DOHH2 (cell line): ENCODE data around the gene PAGE2B.
"Not testable (repeated sequence)": the region's sequence is repeated elsewhere in the genome, so short reads cannot be mapped to it uniquely, and the experiment has no call there.

Experiments used
- H3F3A ChIP-seq: fragments of 200-600 bp; sonication (generic), shearing (Covaris generic); 2 replicates; pipeline ENCODE4 v1.6.0; 2016; ENCODE audit warnings: antibody characterized with exemption, mild to moderate bottlenecking; ENCODE audit not compliant: control insufficient read depth, insufficient read depth
- H3K27ac ChIP-seq: fragments of 200-600 bp; sonication (generic); 2 replicates; pipeline ENCODE4 v1.5.1; 2014; ENCODE audit warnings: low read depth, mild to moderate bottlenecking, low read length, moderate library complexity
- H3K27me3 ChIP-seq: fragments of 200-600 bp; sonication (generic); 2 replicates; pipeline ENCODE4 v1.6.1; 2014; ENCODE audit warnings: mild to moderate bottlenecking, low read length, mixed read lengths; ENCODE audit not compliant: control insufficient read depth
- H3K36me3 ChIP-seq: fragments of 200-600 bp; sonication (generic); 2 replicates; pipeline ENCODE4 v1.6.1; 2014; ENCODE audit warnings: mild to moderate bottlenecking, low read length, moderate library complexity, mixed read lengths; ENCODE audit not compliant: control insufficient read depth
- H3K4me1 ChIP-seq: fragments of 200-600 bp; sonication (generic); 2 replicates; pipeline ENCODE4 v1.6.1; 2014; ENCODE audit warnings: mild to moderate bottlenecking, low read length, mixed read lengths; ENCODE audit not compliant: control insufficient read depth
- H3K4me2 ChIP-seq: fragments of 200-600 bp; sonication (generic); 2 replicates; pipeline ENCODE4 v1.6.0; 2014; ENCODE audit warnings: mild to moderate bottlenecking, low read length, moderate library complexity
- H3K4me3 ChIP-seq: fragments of 200-600 bp; sonication (generic); 2 replicates; pipeline ENCODE4 v1.5.1; 2014; ENCODE audit warnings: mild to moderate bottlenecking, low read length, mixed read lengths
- H3K79me2 ChIP-seq: fragments of 200-600 bp; sonication (generic); 2 replicates; pipeline ENCODE4 v1.6.1; 2014; ENCODE audit warnings: mild to moderate bottlenecking, low read length, mixed read lengths; ENCODE audit not compliant: control insufficient read depth
- H3K9me2 ChIP-seq: fragments of 200-600 bp; sonication (generic); replicated peaks from 2 replicates; pipeline ENCODE4 v1.6.1; 2014; ENCODE audit warnings: mild to moderate bottlenecking, low read length, mixed read lengths; ENCODE audit not compliant: control insufficient read depth
- H3K9me3 ChIP-seq: fragments of 200-600 bp; sonication (generic); 2 replicates; pipeline ENCODE4 v1.6.1; 2014; ENCODE audit warnings: antibody characterized with exemption, low read length, mixed read lengths; ENCODE audit not compliant: control insufficient read depth, insufficient read depth
- H4K20me1 ChIP-seq: fragments of 200-600 bp; sonication (generic); 2 replicates; pipeline ENCODE4 v1.6.0; 2014; ENCODE audit warnings: low read depth, mild to moderate bottlenecking, antibody characterized with exemption, low read length, moderate library complexity; ENCODE audit not compliant: control insufficient read depth, insufficient read depth
- CTCF ChIP-seq: fragments of 200-600 bp; sonication (generic); IDR thresholded peaks from one replicate; pipeline ENCODE4 v1.5.1; 2014; ENCODE audit warnings: antibody characterized with exemption, mild to moderate bottlenecking, low read depth, low read length; ENCODE audit not compliant: poor library complexity, severe bottlenecking
- EZH2phosphoT487 ChIP-seq: fragments of 200-600 bp; sonication (generic); IDR thresholded peaks from 2 replicates; pipeline ENCODE4 v1.6.1; 2017; ENCODE audit warnings: borderline replicate concordance, mild to moderate bottlenecking, antibody characterized with exemption, low read length, moderate library complexity, mixed read lengths

PAGE2B gene

GRCh38 chrX:55056820-55057674 lies 17.8 kb upstream of the PAGE2B start:
- TF ChIP-seq EZH2phosphoT487 (no peak), CTCF (no peak)
- H3K4me1 ChIP-seq, result peaks cover 5% of the 10 kb centered on the region; the same call in 1 of the 2 replicates
- H3K79me2 ChIP-seq, result no peaks in the 10 kb centered on the region
- peak overlapping the region; percentile 16 for H3K4me2 ChIP-seq
- no peaks in the 10 kb centered on the region for H3K36me3 ChIP-seq
- no peaks in the 10 kb centered on the region for H3F3A ChIP-seq
- H3K4me3 ChIP-seq, result no peak overlapping the region
- no peak overlapping the region for H3K27ac ChIP-seq
- no peaks in the 10 kb centered on the region for H3K9me3 ChIP-seq
- H3K27me3 ChIP-seq, result no peaks in the 10 kb centered on the region
- no peaks in the 10 kb centered on the region for H3K9me2 ChIP-seq
- H4K20me1 ChIP-seq, result no peaks in the 10 kb centered on the region

DNA sequence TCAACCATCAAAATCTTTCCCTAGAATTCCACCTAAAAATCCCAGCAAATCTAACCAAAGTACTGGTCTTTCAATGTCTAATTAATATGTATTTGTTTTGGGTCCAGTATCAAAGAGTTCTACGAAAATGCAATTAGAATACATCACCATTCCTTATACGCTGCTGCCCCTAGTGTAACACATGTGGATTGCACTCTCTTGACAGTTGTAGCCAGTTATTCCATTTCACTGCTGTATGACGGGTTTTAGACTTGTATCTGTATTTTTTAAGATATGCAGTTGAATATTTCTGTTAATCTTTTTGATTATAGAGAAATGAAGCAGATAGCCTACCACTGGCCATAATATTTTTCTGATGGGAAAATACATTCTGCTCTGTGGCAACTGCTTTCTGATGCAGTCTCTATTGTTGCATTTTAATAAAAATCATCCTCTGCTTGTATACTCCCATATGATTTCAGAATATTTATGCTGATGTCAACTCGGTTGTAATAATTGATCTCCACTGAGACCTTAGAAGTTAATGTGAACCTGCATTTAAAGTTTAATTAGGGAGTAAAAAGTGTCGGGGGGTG lies 17.1 kb upstream of the PAGE2B start:
- peak; percentile 59 for TF ChIP-seq CTCF
- no peak for TF ChIP-seq EZH2phosphoT487
- Histone ChIP-seq H3K4me2 (peak overlapping the region; percentile 16), H3K79me2 (no peaks in the 10 kb centered on the region), H3K27me3 (no peaks in the 10 kb centered on the region), H3K9me2 (no peaks in the 10 kb centered on the region), H3K27ac (no peak overlapping the region), H3K4me3 (no peak overlapping the region), H3F3A (no peaks in the 10 kb centered on the region), H3K9me3 (no peaks in the 10 kb centered on the region), H3K36me3 (no peaks in the 10 kb centered on the region), H3K4me1 (peaks cover 5% of the 10 kb centered on the region; the same call in 1 of the 2 replicates), H4K20me1 (no peaks in the 10 kb centered on the region)

DNA sequence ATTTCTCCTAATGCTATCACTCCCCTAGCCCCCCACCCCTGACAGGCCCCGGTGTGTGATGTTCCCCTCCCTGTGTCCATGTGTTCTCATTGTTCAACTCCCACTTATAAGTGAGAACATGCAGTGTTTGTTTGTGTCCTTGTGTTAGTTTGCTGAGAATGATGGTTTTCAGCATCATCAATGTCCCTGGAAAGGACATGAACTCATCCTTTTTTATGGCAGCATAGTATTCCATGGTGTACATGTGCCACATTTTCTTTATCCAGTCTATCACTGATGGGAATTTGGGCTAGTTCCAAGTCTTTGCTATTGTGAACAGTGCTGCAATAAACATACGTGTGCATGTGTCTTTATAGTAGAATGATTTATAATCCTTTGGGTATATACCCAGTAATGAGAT lies 7.7 kb upstream of the PAGE2B start:
- not testable (repeated sequence) for H3K9me2 ChIP-seq, H3K79me2 ChIP-seq, H3K4me3 ChIP-seq, H3K27me3 ChIP-seq, H3K36me3 ChIP-seq, H3K27ac ChIP-seq, H3K4me2 ChIP-seq, H4K20me1 ChIP-seq, H3F3A ChIP-seq, H3K4me1 ChIP-seq, H3K9me3 ChIP-seq

GRCh38 chrX:55072286-55072685 lies 2.5 kb upstream of the PAGE2B start:
- no peaks in the 10 kb centered on the region for H3K27me3 ChIP-seq
- no peak overlapping the region for H3K4me2 ChIP-seq

More at GRCh38 chrX:55072286-55072685, 2.5 kb upstream of the PAGE2B start:
- Histone ChIP-seq H3K4me1 (no peaks in the 10 kb centered on the region), H3K27ac (no peak overlapping the region), H3K9me2 (no peaks in the 10 kb centered on the region), H4K20me1 (no peaks in the 10 kb centered on the region), H3K9me3 (no peaks in the 10 kb centered on the region), H3F3A (no peaks in the 10 kb centered on the region), H3K4me3 (no peak overlapping the region), H3K79me2 (no peaks in the 10 kb centered on the region), H3K36me3 (no peaks in the 10 kb centered on the region)
- no peak for TF ChIP-seq CTCF
- no peak for TF ChIP-seq EZH2phosphoT487
